Measurements from ENCODE around the gene LRIG2.
A peak's percentile ranks its signal among the peaks of the same experiment; 100 is the strongest.

LRIG2 gene

GRCh38 chr1:113138778-113139177 lies 65.8 kb downstream of the LRIG2 start:
- no peak for DNase-seq (ENCODE audit: extremely low spot score)
- TF ChIP-seq CTCF (IDR thresholded peaks at IDR 0.05; ENCODE audit: control extremely low read depth, extremely low read depth, low read depth, missing control alignments), result no peak
- POLR2A ChIA-PET, result no interaction called here
- CTCF ChIA-PET, result interaction anchor here (1.1 to 5.1 kb wide), 9 partner anchors 8 to 1145 kb away, joined by 3 to 35 read pairs (median 4); partner anchors contain the start of genes LRIG2 and PPM1J

- no peak for TF ChIP-seq CTCF (IDR thresholded peaks at IDR 0.05; ENCODE audit: control extremely low read depth, extremely low read depth, low read depth, missing control alignments)
- ChIA-PET CTCF (interaction anchor here (0.7 to 5.1 kb wide), 17 partner anchors 8 to 1143 kb away, joined by 3 to 35 read pairs (median 4); partner anchors contain the start of genes LRIG2 and PPM1J), POLR2A (no interaction called here)
- no peak for DNase-seq (ENCODE audit: extremely low spot score)
Measured at GRCh38 chr1:113140176-113140575, 67.2 kb downstream of the LRIG2 start.

DNA sequence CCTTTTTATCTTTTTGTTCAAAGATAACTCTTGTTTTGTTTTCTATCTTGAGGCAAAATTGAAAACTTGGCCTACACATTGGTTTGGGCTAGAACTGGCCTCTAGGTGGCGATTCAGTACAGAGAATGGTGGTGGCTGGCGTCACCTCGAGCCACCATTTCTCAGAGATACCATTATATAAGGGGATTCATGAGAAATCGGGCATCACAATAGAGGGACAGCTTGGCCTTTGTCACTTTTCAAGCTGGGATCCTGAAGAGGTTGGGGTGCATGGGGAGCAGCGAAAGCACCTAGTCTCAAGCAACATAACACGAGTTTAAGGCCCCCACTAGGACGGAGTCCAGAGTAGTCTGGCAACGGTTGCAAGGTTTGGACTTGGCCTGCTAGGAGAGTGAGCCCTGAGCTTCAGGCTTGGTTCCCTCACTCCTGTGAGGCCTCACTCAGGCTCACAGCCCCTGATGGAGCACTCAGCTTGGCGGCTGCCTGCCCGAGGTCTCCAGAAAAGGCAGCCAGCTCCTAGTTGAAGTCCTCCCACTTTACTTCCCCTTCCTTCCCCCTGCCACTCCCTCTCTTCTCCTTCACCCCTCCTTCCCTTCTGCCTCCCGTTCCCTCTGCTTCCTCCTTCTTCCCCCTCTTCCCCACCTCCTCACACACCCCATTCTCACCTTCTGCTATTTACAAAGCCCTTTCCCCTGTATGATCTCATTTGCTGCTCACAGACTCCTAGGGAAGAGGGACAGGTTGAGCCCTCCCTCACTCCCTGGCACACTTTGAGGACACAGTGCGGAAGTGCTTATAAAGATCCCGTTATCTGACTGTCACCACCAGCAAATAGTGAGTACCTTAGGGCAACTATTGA lies 67.8 kb downstream of the LRIG2 start:
- CTCF ChIA-PET, result interaction anchor here (0.6 to 5.1 kb wide), 16 partner anchors 9 to 1143 kb away, joined by 3 to 35 read pairs (median 4); partner anchors contain the start of gene LRIG2

GRCh38 chr1:113141650-113142473 lies 68.9 kb downstream of the LRIG2 start:
- TF ChIP-seq CTCF (IDR thresholded peaks at IDR 0.05; ENCODE audit: control extremely low read depth, extremely low read depth, low read depth, missing control alignments), result no peak
- no peak for DNase-seq (ENCODE audit: extremely low spot score)
- CTCF ChIA-PET, result interaction anchor here (1.0 to 5.1 kb wide), 7 partner anchors 9 to 1141 kb away, joined by 3 to 22 read pairs (median 6); partner anchors contain the start of gene LRIG2
- POLR2A ChIA-PET, result no interaction called here

More for the DNA sequence above, 67.8 kb downstream of the LRIG2 start:
- POLR2A ChIA-PET, result no interaction called here
- peak; percentile 71 for DNase-seq (ENCODE audit: extremely low spot score)
- TF ChIP-seq CTCF (IDR thresholded peaks at IDR 0.05; ENCODE audit: control extremely low read depth, extremely low read depth, low read depth, missing control alignments), result peak; percentile 81

GRCh38 chr1:113142791-113143190 lies 69.8 kb downstream of the LRIG2 start:
- CTCF ChIA-PET, result interaction anchor here (0.9 to 5.1 kb wide), 5 partner anchors 10 to 1141 kb away, joined by 4 to 22 read pairs (median 6); partner anchors contain the start of gene LRIG2

More at GRCh38 chr1:113142791-113143190, 69.8 kb downstream of the LRIG2 start:
- no peak for DNase-seq (ENCODE audit: extremely low spot score)
- POLR2A ChIA-PET, result no interaction called here
- TF ChIP-seq CTCF (IDR thresholded peaks at IDR 0.05; ENCODE audit: control extremely low read depth, extremely low read depth, low read depth, missing control alignments), result no peak

All from GM10248 (cell line).